BE2C (cell line): ENCODE measurements around the gene PLEKHA8.
"Not testable (repeated sequence)": the region's sequence is repeated elsewhere in the genome, so short reads cannot be mapped to it uniquely, and the experiment has no call there.

Source experiments
- DNase-seq: peaks from one replicate; pipeline ENCODE4 v3.0.0-alpha.2; 2020
- H3K27me3 ChIP-seq: fragments of 250-450 bp; sonication (Bioruptor Pico); 2 replicates; pipeline ENCODE4 v1.5.1; 2020; ENCODE audit warnings: mild to moderate bottlenecking
- H3K36me3 ChIP-seq: fragments of 250-450 bp; sonication (Bioruptor Pico); 2 replicates; pipeline ENCODE4 v1.5.1; 2020; ENCODE audit warnings: mild to moderate bottlenecking
- H3K4me1 ChIP-seq: fragments of 250-450 bp; sonication (Bioruptor Pico); 2 replicates; pipeline ENCODE4 v1.5.1; 2020
- H3K4me3 ChIP-seq: 2 replicates; pipeline ENCODE4 v1.5.1; 2011; ENCODE audit warnings: low read depth, low read length
- H3K9me3 ChIP-seq: fragments of 250-450 bp; sonication (Bioruptor Pico); 2 replicates; pipeline ENCODE4 v1.5.1; 2020
- TF ChIP-seq, protein P1 (sequence below): IDR thresholded peaks from 2 replicates; pipeline ENCODE4 v1.5.1; 2012; ENCODE audit warnings: mild to moderate bottlenecking, low read depth, low read length

Gene PLEKHA8

DNA sequence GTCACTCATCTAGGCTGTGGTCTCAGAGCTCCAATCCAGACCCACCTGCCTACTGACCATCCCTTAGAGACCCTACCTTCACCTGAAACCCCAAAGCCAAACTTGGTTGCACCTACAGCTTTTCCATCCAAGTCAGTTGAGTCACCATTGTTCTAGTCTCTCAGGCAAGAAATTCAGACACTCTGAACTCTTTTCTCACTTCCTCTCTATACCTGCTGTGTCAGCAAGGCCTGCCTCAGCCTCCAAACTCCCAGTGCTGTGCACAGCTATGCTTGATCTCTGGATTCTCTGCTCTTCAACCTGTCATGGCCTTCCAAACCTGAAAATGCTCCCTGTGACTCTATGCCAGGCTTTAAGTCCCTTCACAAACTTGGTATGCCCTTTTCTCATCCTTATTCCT lies 59.2 kb downstream of the PLEKHA8 start:
- H3K9me3 ChIP-seq = no peaks in the 10 kb centered on the region
- TF ChIP-seq, protein P1, sequence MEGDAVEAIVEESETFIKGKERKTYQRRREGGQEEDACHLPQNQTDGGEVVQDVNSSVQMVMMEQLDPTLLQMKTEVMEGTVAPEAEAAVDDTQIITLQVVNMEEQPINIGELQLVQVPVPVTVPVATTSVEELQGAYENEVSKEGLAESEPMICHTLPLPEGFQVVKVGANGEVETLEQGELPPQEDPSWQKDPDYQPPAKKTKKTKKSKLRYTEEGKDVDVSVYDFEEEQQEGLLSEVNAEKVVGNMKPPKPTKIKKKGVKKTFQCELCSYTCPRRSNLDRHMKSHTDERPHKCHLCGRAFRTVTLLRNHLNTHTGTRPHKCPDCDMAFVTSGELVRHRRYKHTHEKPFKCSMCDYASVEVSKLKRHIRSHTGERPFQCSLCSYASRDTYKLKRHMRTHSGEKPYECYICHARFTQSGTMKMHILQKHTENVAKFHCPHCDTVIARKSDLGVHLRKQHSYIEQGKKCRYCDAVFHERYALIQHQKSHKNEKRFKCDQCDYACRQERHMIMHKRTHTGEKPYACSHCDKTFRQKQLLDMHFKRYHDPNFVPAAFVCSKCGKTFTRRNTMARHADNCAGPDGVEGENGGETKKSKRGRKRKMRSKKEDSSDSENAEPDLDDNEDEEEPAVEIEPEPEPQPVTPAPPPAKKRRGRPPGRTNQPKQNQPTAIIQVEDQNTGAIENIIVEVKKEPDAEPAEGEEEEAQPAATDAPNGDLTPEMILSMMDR = no peak
- H3K4me1 ChIP-seq = no peaks in the 10 kb centered on the region
- no peaks in the 10 kb centered on the region for H3K27me3 ChIP-seq
- H3K4me3 ChIP-seq = no peak overlapping the region
- DNase-seq = no peak
- H3K36me3 ChIP-seq = no peaks in the 10 kb centered on the region

DNA sequence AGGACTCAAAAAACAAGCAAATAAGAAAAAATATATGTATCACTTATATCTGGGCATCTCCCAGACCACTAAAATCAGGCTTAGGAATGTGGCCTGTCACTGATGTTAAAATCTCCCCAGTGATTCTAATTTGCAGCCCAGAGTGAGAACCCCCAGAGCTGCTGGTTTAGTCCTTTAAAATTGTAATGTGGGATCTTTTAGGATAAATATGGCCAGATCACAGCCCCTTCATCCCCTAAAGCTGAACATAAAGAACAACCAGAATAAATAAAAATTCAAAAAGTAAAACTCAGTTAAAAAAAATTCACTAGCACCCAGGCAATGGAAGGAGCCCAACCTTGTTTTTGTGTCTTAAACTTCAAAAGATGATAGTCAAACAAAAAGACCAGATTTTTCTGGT lies 60.1 kb downstream of the PLEKHA8 start:
- TF ChIP-seq, protein P1 = no peak
- DNase-seq = no peak
- no peak overlapping the region for H3K4me3 ChIP-seq
- no peaks in the 10 kb centered on the region for H3K4me1 ChIP-seq
- H3K9me3 ChIP-seq = no peaks in the 10 kb centered on the region
- no peaks in the 10 kb centered on the region for H3K27me3 ChIP-seq
- H3K36me3 ChIP-seq = no peaks in the 10 kb centered on the region

DNA sequence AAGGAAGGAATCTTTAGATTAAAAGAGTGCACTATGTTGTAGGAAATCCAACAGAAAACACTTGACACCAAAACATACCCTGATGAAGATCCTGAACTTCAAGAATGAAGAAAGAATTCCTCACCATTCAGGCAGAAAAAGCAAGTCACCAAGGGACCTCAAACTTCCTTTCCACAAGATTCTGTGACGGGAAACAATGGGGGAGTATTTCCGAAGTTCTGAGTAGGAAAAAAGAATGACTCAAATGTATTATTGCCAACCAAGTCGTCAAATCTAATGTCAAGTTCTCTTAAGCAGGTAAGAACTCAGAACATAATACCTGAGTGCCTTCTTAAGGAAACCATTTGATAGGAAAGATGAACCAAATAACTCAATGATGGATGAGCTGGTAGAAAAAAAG lies 61.9 kb downstream of the PLEKHA8 start:
- DNase-seq = no peak
- TF ChIP-seq, protein P1 = no peak

DNA sequence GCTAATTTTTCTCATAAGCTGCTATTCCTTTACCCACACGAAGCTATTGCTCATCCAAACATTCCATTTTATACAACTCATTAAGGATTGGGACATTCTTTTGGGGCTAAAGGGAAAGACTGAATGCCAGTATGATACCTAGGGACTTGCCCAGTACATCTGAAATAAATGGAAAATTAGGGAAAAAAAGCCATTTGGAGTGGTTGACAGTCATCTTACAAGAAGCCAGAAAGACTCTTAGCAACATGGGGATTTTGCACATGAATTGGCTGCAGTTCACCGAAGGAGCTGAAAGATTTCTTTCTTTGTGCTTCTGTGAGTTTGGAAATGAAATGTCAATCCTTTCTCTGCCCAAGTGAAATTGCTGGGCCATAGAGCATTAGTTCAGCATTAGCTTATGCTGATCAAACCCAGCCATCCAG lies 63.3 kb downstream of the PLEKHA8 start:
- Histone ChIP-seq H3K36me3 (no peaks in the 10 kb centered on the region), H3K9me3 (no peaks in the 10 kb centered on the region), H3K4me3 (no peak overlapping the region), H3K4me1 (no peaks in the 10 kb centered on the region), H3K27me3 (no peaks in the 10 kb centered on the region)
- DNase-seq = no peak
- TF ChIP-seq, protein P1 = no peak

More for the DNA sequence above, 61.9 kb downstream of the PLEKHA8 start:
- Histone ChIP-seq H3K4me1 (no peaks in the 10 kb centered on the region), H3K9me3 (no peaks in the 10 kb centered on the region), H3K27me3 (no peaks in the 10 kb centered on the region), H3K36me3 (no peaks in the 10 kb centered on the region), H3K4me3 (no peak overlapping the region)

DNA sequence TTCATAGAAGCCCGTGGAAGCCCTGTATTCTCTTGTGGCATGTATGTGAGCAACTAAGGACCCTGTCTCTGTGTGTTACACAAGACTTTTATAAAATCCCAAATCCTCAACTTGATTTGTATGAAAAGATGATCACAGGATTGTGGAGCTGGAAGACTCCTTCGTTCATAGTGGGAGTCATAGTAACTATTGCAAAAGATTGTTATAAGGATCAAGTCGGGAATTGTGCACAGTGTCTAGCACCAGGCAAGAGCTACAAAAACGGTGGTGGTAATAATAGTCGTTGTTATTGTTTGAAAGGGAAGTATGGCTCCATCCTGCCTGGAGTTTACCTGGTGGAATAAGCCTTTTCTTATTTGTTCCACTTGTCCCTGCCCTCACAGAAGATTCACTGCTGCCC lies 63.8 kb downstream of the PLEKHA8 start:
- TF ChIP-seq, protein P1 = no peak
- Histone ChIP-seq H3K4me3 (no peak overlapping the region), H3K27me3 (no peaks in the 10 kb centered on the region), H3K4me1 (no peaks in the 10 kb centered on the region), H3K9me3 (no peaks in the 10 kb centered on the region), H3K36me3 (no peaks in the 10 kb centered on the region)
- DNase-seq = no peak

DNA sequence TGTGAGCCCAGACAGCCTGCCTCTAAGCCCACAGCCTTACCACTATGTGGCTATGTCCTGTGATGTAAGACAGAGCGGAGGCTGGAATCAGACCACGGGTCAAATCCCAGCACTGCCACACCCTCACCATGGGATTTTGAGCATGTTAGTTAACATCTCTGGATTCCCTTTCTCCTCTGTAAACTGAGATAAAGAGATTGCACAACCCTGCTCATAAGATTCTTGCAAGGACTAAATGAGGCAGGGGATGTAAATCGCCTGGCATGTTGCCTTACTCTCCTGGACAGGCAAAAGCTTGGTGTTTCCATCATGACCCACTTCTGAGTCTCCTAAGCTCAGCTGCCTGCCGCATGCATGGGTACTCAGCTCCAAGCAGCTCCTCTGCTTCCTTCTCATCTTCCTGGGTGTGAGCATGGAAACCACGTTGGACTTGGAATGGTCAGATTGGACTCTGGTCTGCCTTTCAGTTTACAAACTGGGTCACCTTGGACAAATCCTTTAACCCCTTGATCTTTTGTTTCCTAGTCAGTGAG lies 65.3 kb downstream of the PLEKHA8 start:
- no peaks in the 10 kb centered on the region for H3K4me1 ChIP-seq
- TF ChIP-seq, protein P1 = no peak
- H3K4me3 ChIP-seq = no peak overlapping the region
- H3K36me3 ChIP-seq = no peaks in the 10 kb centered on the region
- no peaks in the 10 kb centered on the region for H3K9me3 ChIP-seq
- no peak for DNase-seq
- H3K27me3 ChIP-seq = no peaks in the 10 kb centered on the region

DNA sequence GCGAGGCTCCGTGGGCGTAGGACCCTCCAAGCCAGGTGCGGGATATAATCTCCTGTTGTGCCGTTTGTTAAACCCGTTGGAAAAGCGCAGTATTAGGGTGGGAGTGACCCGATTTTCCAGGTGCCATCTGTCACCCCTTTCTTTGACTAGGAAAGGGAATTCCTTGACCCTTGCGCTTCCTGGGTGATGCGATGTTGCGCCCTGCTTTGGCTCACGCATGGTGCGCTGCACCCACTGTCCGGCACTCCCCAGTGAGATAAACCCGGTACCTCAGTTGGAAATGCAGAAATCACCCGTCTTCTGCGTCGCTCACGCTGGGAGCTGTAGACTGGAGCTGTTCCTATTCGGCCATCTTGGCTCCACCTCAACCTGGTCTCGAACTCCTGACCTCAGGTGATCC lies 70.4 kb downstream of the PLEKHA8 start:
- H3K36me3 ChIP-seq, H3K4me1 ChIP-seq, H3K4me3 ChIP-seq, H3K27me3 ChIP-seq, H3K9me3 ChIP-seq, DNase-seq: not testable (repeated sequence)
